Smooth muscle cell (in vitro differentiated cells): Measurements from ENCODE around the gene NOTCH2. TPM values are rescaled to one million over a fixed set of nuclear protein-coding genes. Genes with fewer than 3 reads are reported as not detected.

Source experiments
- DNase-seq: peaks from one replicate; lab custom pipeline; 2025; ENCODE audit not compliant: unreplicated experiment; lab: John Stamatoyannopoulos, UW
- H2AFZ ChIP-seq: fragments of 200-600 bp; sonication (generic); 2 replicates; pipeline ENCODE4 v1.6.0; 2016; ENCODE audit warnings: antibody characterized with exemption, low read depth, mild to moderate bottlenecking
- H3F3A ChIP-seq: fragments of 200-600 bp; sonication (generic); 2 replicates; pipeline ENCODE4 v1.6.0; 2017; ENCODE audit warnings: antibody characterized with exemption, low read depth
- H3K27ac ChIP-seq: fragments of 200-600 bp; sonication (generic); 2 replicates; pipeline ENCODE4 v1.5.1; 2016; ENCODE audit warnings: low read depth, mild to moderate bottlenecking
- H3K27me3 ChIP-seq: fragments of 200-600 bp; sonication (generic); 2 replicates; pipeline ENCODE4 v1.6.1; 2016; ENCODE audit warnings: low read depth, mild to moderate bottlenecking
- H3K36me3 ChIP-seq: fragments of 200-600 bp; sonication (generic); 2 replicates; pipeline ENCODE4 v1.5.1; 2016; ENCODE audit warnings: low read depth
- H3K4me1 ChIP-seq: fragments of 200-600 bp; sonication (generic); 2 replicates; pipeline ENCODE4 v1.5.1; 2016; ENCODE audit warnings: low read depth
- H3K4me2 ChIP-seq: fragments of 200-600 bp; sonication (generic); 2 replicates; pipeline ENCODE4 v1.6.0; 2016; ENCODE audit warnings: mild to moderate bottlenecking
- H3K4me3 ChIP-seq: fragments of 200-600 bp; sonication (generic); 2 replicates; pipeline ENCODE4 v1.5.1; 2016; ENCODE audit warnings: mild to moderate bottlenecking
- H3K79me2 ChIP-seq: fragments of 200-600 bp; sonication (generic); 2 replicates; pipeline ENCODE4 v1.6.0; 2016; ENCODE audit warnings: low read depth, mild to moderate bottlenecking
- H3K9ac ChIP-seq: fragments of 200-600 bp; sonication (generic); 2 replicates; pipeline ENCODE4 v1.6.0; 2016; ENCODE audit warnings: low read depth
- H3K9me3 ChIP-seq: fragments of 200-600 bp; sonication (generic); replicated peaks from 2 replicates; pipeline ENCODE4 v1.5.1; 2016; ENCODE audit warnings: low read depth
- H4K20me1 ChIP-seq: fragments of 200-600 bp; sonication (generic); 2 replicates; pipeline ENCODE4 v1.6.0; 2016; ENCODE audit warnings: low read depth
- CTCF ChIP-seq: fragments of 200-600 bp; sonication (generic); IDR thresholded peaks from 2 replicates; pipeline ENCODE4 v1.5.1; 2017; ENCODE audit warnings: borderline replicate concordance, mild to moderate bottlenecking, antibody characterized with exemption; ENCODE audit not compliant: insufficient read depth, poor library complexity, severe bottlenecking
- polyA plus RNA-seq: library from polyadenylated mRNA; unstranded; fragments of >200 nt; fragmentation: Nextera tagmentation; extraction: Ambion mirVana; gene quantifications from 2 replicates; pipeline ENCODE4 v1.2.1, GENCODE V29; 2016
- total RNA-seq: library from RNA; depleted of rRNA; stranded (reverse); fragments of >200 nt; gene quantifications from 2 replicates; pipeline ENCODE4 v1.2.3, GENCODE V29; 2014

The NOTCH2 gene
- total and polyA plus RNA-seq, 2 experiments from 2014 or later: 50.3 to 133 TPM

GRCh38 chr1:119862276-119862675 is 207.2 kb downstream of the NOTCH2 start:
- Histone ChIP-seq H3K4me2 (no peak overlapping the region), H3K27me3 (peaks cover 3% of the 10 kb centered on the region), H3K27ac (no peak overlapping the region), H4K20me1 (no peaks in the 10 kb centered on the region), H3K4me3 (no peak overlapping the region), H3K4me1 (no peaks in the 10 kb centered on the region), H3K9me3 (no peaks in the 10 kb centered on the region), H3K79me2 (no peaks in the 10 kb centered on the region), H3F3A (no peaks in the 10 kb centered on the region), H3K36me3 (no peaks in the 10 kb centered on the region), H2AFZ (no peak overlapping the region), H3K9ac (no peak overlapping the region)
- no peak for DNase-seq
- no peak for TF ChIP-seq CTCF

Other genes starting within 250 kb of the NOTCH2 start
- not detected in 2 replicates for gene ADAM30, start 173.1 kb downstream of the NOTCH2 start, total RNA-seq
- not detected in 2 replicates for gene ADAM30, start 173.1 kb downstream of the NOTCH2 start, polyA plus RNA-seq
- gene SEC22B, start 106.9 kb upstream of the NOTCH2 start, total RNA-seq: 55.0 and 70.7 TPM in 2 replicates
- gene SEC22B, start 106.9 kb upstream of the NOTCH2 start, polyA plus RNA-seq: 35.9 and 36.4 TPM in 2 replicates